Measurements from ENCODE around the gene ZNF648. TPM values are rescaled to one million over a fixed set of nuclear protein-coding genes. Genes with fewer than 3 reads are reported as not detected.
A peak's percentile ranks its signal among the peaks of the same experiment; 100 is the strongest.
"Not testable (repeated sequence)": the region's sequence is repeated elsewhere in the genome, so short reads cannot be mapped to it uniquely, and the experiment has no call there.

ZNF648 gene
- total RNA-seq, 1 donor from 2014 or later, result not detected

GRCh38 chr1:182052355-182052754, 9.2 kb downstream of the ZNF648 start:
- Histone ChIP-seq H3K27me3 (ENCODE audit: low read depth) (peaks cover 15% of the 10 kb centered on the region), H3K27ac (no peak overlapping the region), H3K9me3 (no peaks in the 10 kb centered on the region), H3K4me1 (no peaks in the 10 kb centered on the region), H3K36me3 (no peaks in the 10 kb centered on the region), H3K4me3 (no peak overlapping the region)
- no peak for DNase-seq
- intact Hi-C loops (cut with DNase I), result no loop called here
- TF ChIP-seq CTCF (IDR thresholded peaks at IDR 0.05), result no peak
- no peak for ATAC-seq

- Histone ChIP-seq H3K4me3 (no peak overlapping the region), H3K27me3 (ENCODE audit: low read depth) (peaks cover 11% of the 10 kb centered on the region), H3K27ac (no peak overlapping the region), H3K9me3 (no peaks in the 10 kb centered on the region), H3K4me1 (no peaks in the 10 kb centered on the region), H3K36me3 (no peaks in the 10 kb centered on the region)
- TF ChIP-seq CTCF (IDR thresholded peaks at IDR 0.05), result no peak
- ATAC-seq, result no peak
- intact Hi-C loops (cut with DNase I), result no loop called here
- no peak for DNase-seq
These were observed 9.6 kb downstream of the ZNF648 start for GRCh38 chr1:182051938-182052337.

GRCh38 chr1:182050481-182051448, 10.7 kb downstream of the ZNF648 start:
- H3K27me3 ChIP-seq (ENCODE audit: low read depth), result no peaks in the 10 kb centered on the region
- ATAC-seq (peak in 1 of 2 donors; percentile 62), DNase-seq (no peak)
- H3K27ac ChIP-seq, result no peak overlapping the region
- H3K9me3 ChIP-seq, result peaks cover 6% of the 10 kb centered on the region
- intact Hi-C loops (cut with DNase I), result no loop called here
- no peaks in the 10 kb centered on the region for H3K4me1 ChIP-seq
- H3K4me3 ChIP-seq, result no peak overlapping the region
- TF ChIP-seq CTCF (IDR thresholded peaks at IDR 0.05), result no peak
- no peaks in the 10 kb centered on the region for H3K36me3 ChIP-seq

- Histone ChIP-seq H3K27me3 (ENCODE audit: low read depth) (no peaks in the 10 kb centered on the region), H3K4me1 (no peaks in the 10 kb centered on the region), H3K4me3 (no peak overlapping the region), H3K9me3 (peaks cover 14% of the 10 kb centered on the region), H3K27ac (no peak overlapping the region), H3K36me3 (no peaks in the 10 kb centered on the region)
- no peak for ATAC-seq
- intact Hi-C loops (cut with DNase I), result no loop called here
- TF ChIP-seq CTCF (IDR thresholded peaks at IDR 0.05), result no peak
- DNase-seq, result no peak
These were observed 12.9 kb downstream of the ZNF648 start for GRCh38 chr1:182048562-182048961.

- H3K27me3 ChIP-seq (ENCODE audit: low read depth), result no peaks in the 10 kb centered on the region
- no peak for DNase-seq
- H3K9me3 ChIP-seq, result peaks cover 14% of the 10 kb centered on the region
- H3K27ac ChIP-seq, result no peak overlapping the region
- H3K4me3 ChIP-seq, result no peak overlapping the region
- H3K4me1 ChIP-seq, result no peaks in the 10 kb centered on the region
- no peak for ATAC-seq
- no peaks in the 10 kb centered on the region for H3K36me3 ChIP-seq
- intact Hi-C loops (cut with DNase I), result no loop called here
- TF ChIP-seq CTCF (IDR thresholded peaks at IDR 0.05), result no peak
These were observed 14.7 kb downstream of the ZNF648 start for GRCh38 chr1:182046763-182047162.

- peaks cover 14% of the 10 kb centered on the region for H3K9me3 ChIP-seq
- intact Hi-C loops (cut with DNase I); H3K4me1 ChIP-seq; H3K27ac ChIP-seq; H3K4me3 ChIP-seq; H3K36me3 ChIP-seq; ATAC-seq; DNase-seq; H3K27me3 ChIP-seq (ENCODE audit: low read depth): not testable (repeated sequence)
These were observed 16.0 kb downstream of the ZNF648 start for GRCh38 chr1:182045481-182045880.

Measured in lower lobe of right lung (tissue), 2 donors.